ENCODE measurements around the gene SCAI. TPM values are rescaled to one million over a fixed set of nuclear protein-coding genes. Genes with fewer than 3 reads are reported as not detected.
"Not testable (repeated sequence)": the region's sequence is repeated elsewhere in the genome, so short reads cannot be mapped to it uniquely, and the experiment has no call there.

SCAI gene
- 5.2 TPM for polyA plus RNA-seq (2012; ENCODE audit: missing spikeins)

- peak; percentile 95 for DNase-seq (ENCODE audit: insufficient read length)
- peak; percentile 52; the same call in 1 of the 2 replicates for TF ChIP-seq POLR2A (IDR thresholded peaks at IDR 0.05; ENCODE audit: low read depth, low read length)
- TF ChIP-seq POLR2AphosphoS5 (IDR thresholded peaks at IDR 0.05; ENCODE audit: low read depth, low read length) = no peak
- TF ChIP-seq TAF1 (IDR thresholded peaks at IDR 0.05; ENCODE audit: borderline replicate concordance, low read depth, low read length) = no peak
- peak; percentile 98 for FAIRE-seq
Observed at GRCh38 chr9:125143377-125144090, at the start of gene SCAI. TSS of gene SCAI (minus strand) at chr9:125143528. CDS start at chr9:125143437, 91 bp downstream.

GRCh38 chr9:125190361-125190801, 47.1 kb upstream of the SCAI start:
- TF ChIP-seq POLR2AphosphoS5 (IDR thresholded peaks at IDR 0.05; ENCODE audit: low read depth, low read length) = no peak
- no peak for TF ChIP-seq TAF1 (IDR thresholded peaks at IDR 0.05; ENCODE audit: borderline replicate concordance, low read depth, low read length)
- no peak for TF ChIP-seq POLR2A (IDR thresholded peaks at IDR 0.05; ENCODE audit: low read depth, low read length)
- FAIRE-seq = peak; percentile 42
- DNase-seq (ENCODE audit: insufficient read length) = no peak

DNA sequence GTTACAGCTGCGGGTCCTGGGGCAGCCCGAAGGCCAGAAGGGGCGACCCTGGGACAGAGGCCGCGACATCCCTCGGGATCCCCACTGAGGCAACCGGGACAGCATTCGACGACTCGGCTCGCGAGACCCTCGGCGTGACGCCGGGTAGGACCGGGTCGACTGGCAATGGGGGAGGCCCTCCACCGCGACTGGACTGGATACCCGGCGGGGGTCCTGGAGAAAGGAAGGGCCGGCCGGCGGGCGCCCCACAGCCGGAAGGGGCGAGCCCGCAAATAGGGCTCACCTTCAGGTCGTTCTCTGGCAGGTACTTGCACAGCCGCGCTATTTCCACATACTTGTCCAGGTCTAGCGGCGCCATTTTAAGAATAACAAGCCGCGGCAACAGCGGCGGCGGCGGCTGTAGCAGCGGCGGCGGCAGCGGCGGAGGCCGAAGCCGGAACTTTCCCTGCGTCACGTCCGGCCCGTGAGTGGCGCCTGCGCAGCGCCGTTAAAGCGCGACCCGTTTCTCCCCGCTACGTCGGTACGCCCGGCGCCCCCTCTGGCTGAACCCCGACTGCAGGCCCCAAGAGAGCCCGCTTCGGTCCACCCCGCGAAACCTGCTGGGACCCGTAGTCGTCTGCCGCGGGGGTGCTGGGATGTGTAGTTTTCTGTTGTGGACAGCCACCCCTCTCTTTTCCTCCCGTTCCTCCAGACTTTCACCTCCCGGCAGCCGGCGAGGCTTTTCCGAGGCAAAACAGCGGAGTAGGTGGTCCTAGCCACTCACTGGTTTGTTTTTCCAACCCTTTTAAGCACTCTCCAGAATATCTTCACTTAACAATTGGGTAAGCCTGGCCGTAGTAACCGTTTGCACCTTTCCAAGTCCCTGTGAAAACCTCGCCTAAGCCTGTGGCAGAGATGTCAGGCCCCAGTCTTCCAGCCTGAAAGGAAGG, 46.3 kb upstream of the SCAI start, which contains the start of gene PPP6C:
Gene PPP6C (minus strand): TSS at position 443 of the 929 bp plus-strand sequence. CDS start 85 bp downstream, at position 358.
- FAIRE-seq (peak; percentile 93), DNase-seq (ENCODE audit: insufficient read length) (peak; percentile 98)
- peak; percentile 73; the same call in 1 of the 2 replicates for TF ChIP-seq POLR2A (IDR thresholded peaks at IDR 0.05; ENCODE audit: low read depth, low read length)
- TF ChIP-seq POLR2AphosphoS5 (IDR thresholded peaks at IDR 0.05; ENCODE audit: low read depth, low read length) = peak; percentile 65; the same call in 1 of the 2 replicates
- no peak for TF ChIP-seq TAF1 (IDR thresholded peaks at IDR 0.05; ENCODE audit: borderline replicate concordance, low read depth, low read length)

- TF ChIP-seq POLR2AphosphoS5 (IDR thresholded peaks at IDR 0.05; ENCODE audit: low read depth, low read length) (no peak), TAF1 (IDR thresholded peaks at IDR 0.05; ENCODE audit: borderline replicate concordance, low read depth, low read length) (no peak), POLR2A (IDR thresholded peaks at IDR 0.05; ENCODE audit: low read depth, low read length) (no peak)
- FAIRE-seq = no peak
- peak; percentile 32 for DNase-seq (ENCODE audit: insufficient read length)
Observed at GRCh38 chr9:125189011-125189360, 45.7 kb upstream of the SCAI start.

- DNase-seq (ENCODE audit: insufficient read length) = no peak
- FAIRE-seq = no peak
- no peak for TF ChIP-seq POLR2A (IDR thresholded peaks at IDR 0.05; ENCODE audit: low read depth, low read length)
- no peak for TF ChIP-seq POLR2AphosphoS5 (IDR thresholded peaks at IDR 0.05; ENCODE audit: low read depth, low read length)
- no peak for TF ChIP-seq TAF1 (IDR thresholded peaks at IDR 0.05; ENCODE audit: borderline replicate concordance, low read depth, low read length)
Observed at GRCh38 chr9:125183561-125183960, 40.2 kb upstream of the SCAI start.

- DNase-seq (ENCODE audit: insufficient read length) (no peak), FAIRE-seq (no peak)
- TF ChIP-seq POLR2A (IDR thresholded peaks at IDR 0.05; ENCODE audit: low read depth, low read length) = no peak
- no peak for TF ChIP-seq POLR2AphosphoS5 (IDR thresholded peaks at IDR 0.05; ENCODE audit: low read depth, low read length)
- TF ChIP-seq TAF1 (IDR thresholded peaks at IDR 0.05; ENCODE audit: borderline replicate concordance, low read depth, low read length) = no peak
Observed at GRCh38 chr9:125183054-125183453, 39.7 kb upstream of the SCAI start.

DNA sequence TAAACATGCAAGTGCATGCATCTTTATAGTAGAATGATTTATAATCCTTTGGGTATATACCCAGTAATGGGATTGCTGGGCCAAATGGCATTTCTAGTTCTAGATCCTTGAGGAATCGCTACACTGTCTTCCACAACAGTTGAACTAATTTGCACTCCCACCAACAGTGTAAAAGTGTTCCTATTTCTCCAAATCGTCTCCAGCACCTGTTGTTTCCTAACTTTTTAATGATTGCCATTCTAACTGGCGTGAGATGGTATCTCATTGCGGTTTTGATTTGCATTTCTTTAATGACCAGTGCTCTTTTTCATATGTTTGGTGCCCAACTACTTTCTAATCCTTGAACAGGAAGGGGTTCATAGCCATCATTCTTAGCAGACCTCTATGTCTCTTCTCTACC, 38.4 kb upstream of the SCAI start:
- DNase-seq (ENCODE audit: insufficient read length); FAIRE-seq: not testable (repeated sequence)

- TF ChIP-seq POLR2A (IDR thresholded peaks at IDR 0.05; ENCODE audit: low read depth, low read length) (no peak), TAF1 (IDR thresholded peaks at IDR 0.05; ENCODE audit: borderline replicate concordance, low read depth, low read length) (no peak), POLR2AphosphoS5 (IDR thresholded peaks at IDR 0.05; ENCODE audit: low read depth, low read length) (no peak; the same call in 1 of the 2 replicates)
- FAIRE-seq (no peak), DNase-seq (ENCODE audit: insufficient read length) (no peak)
Observed at GRCh38 chr9:125180876-125181275, 37.5 kb upstream of the SCAI start.

DNA sequence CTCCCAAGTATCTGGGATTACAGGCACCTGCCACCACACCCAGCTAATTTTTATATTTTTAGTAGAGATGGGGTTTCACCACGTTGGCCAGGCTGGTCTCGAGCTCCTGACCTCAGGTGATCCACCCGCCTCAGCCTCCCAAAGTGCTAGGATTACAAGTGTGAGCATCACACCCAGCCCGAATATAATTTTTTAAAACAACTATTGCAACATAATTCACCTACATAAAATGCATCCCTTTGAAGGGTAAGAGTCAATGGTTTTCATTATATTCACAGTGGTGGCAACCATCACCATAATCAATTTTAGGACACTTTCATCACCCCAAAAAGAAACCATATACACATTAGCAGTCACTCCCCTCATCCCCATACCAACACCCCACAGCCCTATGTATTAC, 36.4 kb upstream of the SCAI start:
- DNase-seq (ENCODE audit: insufficient read length); FAIRE-seq: not testable (repeated sequence)

DNA sequence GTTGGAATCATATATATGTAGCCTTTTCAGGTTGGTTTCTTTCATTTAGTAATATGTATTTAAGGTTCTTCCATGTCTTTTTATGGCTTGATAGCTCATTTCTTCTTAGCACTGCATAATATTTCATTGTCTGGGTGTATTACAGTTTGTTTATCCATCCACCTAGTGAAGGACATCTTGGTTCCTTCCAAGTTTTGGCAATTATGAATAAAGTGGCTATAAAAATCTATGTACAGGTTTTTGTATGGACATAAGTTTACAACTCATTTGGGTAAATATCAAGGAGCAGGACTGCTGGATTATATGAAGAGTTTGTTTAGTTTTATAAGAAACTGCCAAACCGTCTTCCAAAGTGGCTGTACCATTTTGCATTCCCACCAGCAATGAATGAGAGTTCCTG, 34.6 kb upstream of the SCAI start:
- FAIRE-seq = no peak
- TF ChIP-seq POLR2A (IDR thresholded peaks at IDR 0.05; ENCODE audit: low read depth, low read length) = no peak
- TF ChIP-seq TAF1 (IDR thresholded peaks at IDR 0.05; ENCODE audit: borderline replicate concordance, low read depth, low read length) = no peak
- TF ChIP-seq POLR2AphosphoS5 (IDR thresholded peaks at IDR 0.05; ENCODE audit: low read depth, low read length) = no peak
- no peak for DNase-seq (ENCODE audit: insufficient read length)

GRCh38 chr9:125176636-125177035, 33.3 kb upstream of the SCAI start:
- DNase-seq (ENCODE audit: insufficient read length) (no peak), FAIRE-seq (no peak)
- TF ChIP-seq TAF1 (IDR thresholded peaks at IDR 0.05; ENCODE audit: borderline replicate concordance, low read depth, low read length) (no peak), POLR2AphosphoS5 (IDR thresholded peaks at IDR 0.05; ENCODE audit: low read depth, low read length) (no peak), POLR2A (IDR thresholded peaks at IDR 0.05; ENCODE audit: low read depth, low read length) (no peak)

All from GM12892 (cell line).